Stomach (tissue), 4 donors: Measurements from ENCODE around the gene JAG2.

Experiments used
- CTCF ChIP-seq, 7 experiments: fragments of 450-650 bp in 4 of 7; fragments of 200-600 bp in 3 of 7; sonication (generic) in 3 of 7; IDR thresholded peaks; one replicate each; pipeline ENCODE4 v1.5.1; 2016 to 2019; ENCODE audit warnings: antibody characterized with exemption in 7 of 7, control low read depth in 2 of 7, mild to moderate bottlenecking in 1 of 7
- POLR2A ChIP-seq, 4 donors: fragments of 450-650 bp; IDR thresholded peaks; one replicate each; pipeline ENCODE4 v1.6.1; 2016; ENCODE audit warnings: antibody characterized with exemption in 4 of 4, control low read depth in 2 of 4, mild to moderate bottlenecking in 1 of 4, moderate library complexity in 1 of 4

DNA sequence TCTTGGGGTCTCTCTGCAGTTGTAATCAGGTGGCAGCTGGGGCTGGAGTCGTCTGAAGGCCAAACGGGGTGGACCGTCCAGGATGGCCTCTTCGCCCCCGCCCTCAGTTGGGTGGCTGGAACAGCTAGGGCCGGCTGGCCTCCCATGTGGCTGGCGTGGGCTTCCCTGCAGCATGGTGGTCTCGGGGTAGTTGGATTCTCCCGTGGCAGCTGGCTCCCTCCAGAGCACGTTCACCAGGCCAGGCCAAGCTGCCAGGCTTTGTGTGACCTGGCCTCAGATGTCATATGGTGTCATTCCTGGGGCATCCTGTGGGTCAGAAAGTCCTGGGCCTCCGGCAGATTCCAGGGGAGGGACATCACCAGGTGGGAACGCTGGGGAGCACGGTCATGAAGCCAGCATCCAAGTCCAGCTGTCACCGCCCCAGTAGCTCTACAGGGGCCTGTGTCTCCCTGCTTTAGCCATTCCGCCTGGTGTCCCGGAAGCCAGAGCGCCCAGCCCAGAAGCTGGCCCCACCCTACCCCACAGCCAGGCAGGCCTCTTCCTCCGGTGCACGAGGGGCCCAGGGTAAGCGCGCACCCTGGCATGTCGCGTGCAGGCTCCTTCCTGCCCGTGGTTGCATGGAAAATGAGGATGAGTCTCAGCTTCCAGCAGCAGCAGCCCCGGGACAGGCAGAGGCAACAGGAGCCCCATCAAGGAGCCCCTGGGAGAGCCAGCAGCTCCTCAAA is 13.9 kb upstream of the JAG2 start:
- TF ChIP-seq POLR2A (IDR thresholded peaks at IDR 0.05) (no peak), CTCF (IDR thresholded peaks at IDR 0.05) (no peak)
